ENCODE results near the gene ARHGEF40.

ARHGEF40 gene

DNA sequence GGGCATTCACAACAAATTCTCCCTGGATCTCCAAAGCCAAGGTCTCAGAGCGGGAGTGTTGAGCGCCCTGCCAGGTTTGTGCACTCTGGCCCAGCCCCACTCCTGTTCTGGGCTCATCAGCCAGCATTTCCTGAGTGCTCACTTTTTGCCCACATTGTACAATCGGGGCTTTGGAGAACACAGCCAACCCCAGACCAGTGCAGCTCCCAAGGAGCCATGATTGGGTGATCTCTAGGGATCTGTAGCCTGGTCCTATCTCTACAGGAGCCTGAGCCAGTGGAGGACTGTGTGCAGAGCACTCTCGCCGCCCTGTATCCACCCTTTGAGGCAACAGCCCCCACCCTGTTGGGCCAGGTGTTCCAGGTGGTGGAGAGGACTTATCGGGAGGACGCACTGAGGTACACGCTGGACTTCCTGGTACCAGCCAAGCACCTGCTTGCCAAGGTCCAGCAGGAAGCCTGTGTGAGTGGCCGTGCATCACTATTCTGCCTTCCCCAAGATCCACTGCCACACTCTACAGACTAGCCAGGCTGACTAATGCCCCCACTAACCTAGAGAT lies 2.8 kb downstream of the ARHGEF40 start:
- TF ChIP-seq MYC (IDR thresholded peaks at IDR 0.05; ENCODE audit: low read depth, low read length) = no peak
- no peak for TF ChIP-seq POLR2A (IDR thresholded peaks at IDR 0.05; ENCODE audit: extremely low read depth, insufficient read length)
- TF ChIP-seq, protein P1, sequence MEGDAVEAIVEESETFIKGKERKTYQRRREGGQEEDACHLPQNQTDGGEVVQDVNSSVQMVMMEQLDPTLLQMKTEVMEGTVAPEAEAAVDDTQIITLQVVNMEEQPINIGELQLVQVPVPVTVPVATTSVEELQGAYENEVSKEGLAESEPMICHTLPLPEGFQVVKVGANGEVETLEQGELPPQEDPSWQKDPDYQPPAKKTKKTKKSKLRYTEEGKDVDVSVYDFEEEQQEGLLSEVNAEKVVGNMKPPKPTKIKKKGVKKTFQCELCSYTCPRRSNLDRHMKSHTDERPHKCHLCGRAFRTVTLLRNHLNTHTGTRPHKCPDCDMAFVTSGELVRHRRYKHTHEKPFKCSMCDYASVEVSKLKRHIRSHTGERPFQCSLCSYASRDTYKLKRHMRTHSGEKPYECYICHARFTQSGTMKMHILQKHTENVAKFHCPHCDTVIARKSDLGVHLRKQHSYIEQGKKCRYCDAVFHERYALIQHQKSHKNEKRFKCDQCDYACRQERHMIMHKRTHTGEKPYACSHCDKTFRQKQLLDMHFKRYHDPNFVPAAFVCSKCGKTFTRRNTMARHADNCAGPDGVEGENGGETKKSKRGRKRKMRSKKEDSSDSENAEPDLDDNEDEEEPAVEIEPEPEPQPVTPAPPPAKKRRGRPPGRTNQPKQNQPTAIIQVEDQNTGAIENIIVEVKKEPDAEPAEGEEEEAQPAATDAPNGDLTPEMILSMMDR (IDR thresholded peaks at IDR 0.05; ENCODE audit: low read depth, low read length) = no peak
- TF ChIP-seq, protein P2, sequence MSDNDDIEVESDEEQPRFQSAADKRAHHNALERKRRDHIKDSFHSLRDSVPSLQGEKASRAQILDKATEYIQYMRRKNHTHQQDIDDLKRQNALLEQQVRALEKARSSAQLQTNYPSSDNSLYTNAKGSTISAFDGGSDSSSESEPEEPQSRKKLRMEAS (IDR thresholded peaks at IDR 0.05; ENCODE audit: low read depth, low read length) = no peak
- H3K4me3 ChIP-seq (ENCODE audit: low read depth, low read length) = peak overlapping the region; percentile 37
- DNase-seq (ENCODE audit: low read depth) = no peak

DNA sequence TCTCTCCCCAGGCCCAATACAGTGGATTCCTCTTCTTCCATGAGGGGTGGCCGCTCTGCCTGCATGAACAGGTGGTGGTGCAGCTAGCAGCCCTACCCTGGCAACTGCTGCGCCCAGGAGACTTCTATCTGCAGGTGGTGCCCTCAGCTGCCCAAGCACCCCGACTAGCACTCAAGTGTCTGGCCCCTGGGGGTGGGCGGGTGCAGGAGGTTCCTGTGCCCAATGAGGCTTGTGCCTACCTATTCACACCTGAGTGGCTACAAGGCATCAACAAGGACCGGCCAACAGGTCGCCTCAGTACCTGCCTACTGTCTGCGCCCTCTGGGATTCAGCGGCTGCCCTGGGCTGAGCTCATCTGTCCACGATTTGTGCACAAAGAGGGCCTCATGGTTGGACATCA lies 3.8 kb downstream of the ARHGEF40 start:
- no peak for DNase-seq (ENCODE audit: low read depth)
- TF ChIP-seq MYC (IDR thresholded peaks at IDR 0.05; ENCODE audit: low read depth, low read length) (no peak), POLR2A (IDR thresholded peaks at IDR 0.05; ENCODE audit: extremely low read depth, insufficient read length) (no peak)
- TF ChIP-seq, protein P1 (IDR thresholded peaks at IDR 0.05; ENCODE audit: low read depth, low read length) = no peak
- TF ChIP-seq, protein P2 (IDR thresholded peaks at IDR 0.05; ENCODE audit: low read depth, low read length) = no peak
- no peak overlapping the region for H3K4me3 ChIP-seq (ENCODE audit: low read depth, low read length)

DNA sequence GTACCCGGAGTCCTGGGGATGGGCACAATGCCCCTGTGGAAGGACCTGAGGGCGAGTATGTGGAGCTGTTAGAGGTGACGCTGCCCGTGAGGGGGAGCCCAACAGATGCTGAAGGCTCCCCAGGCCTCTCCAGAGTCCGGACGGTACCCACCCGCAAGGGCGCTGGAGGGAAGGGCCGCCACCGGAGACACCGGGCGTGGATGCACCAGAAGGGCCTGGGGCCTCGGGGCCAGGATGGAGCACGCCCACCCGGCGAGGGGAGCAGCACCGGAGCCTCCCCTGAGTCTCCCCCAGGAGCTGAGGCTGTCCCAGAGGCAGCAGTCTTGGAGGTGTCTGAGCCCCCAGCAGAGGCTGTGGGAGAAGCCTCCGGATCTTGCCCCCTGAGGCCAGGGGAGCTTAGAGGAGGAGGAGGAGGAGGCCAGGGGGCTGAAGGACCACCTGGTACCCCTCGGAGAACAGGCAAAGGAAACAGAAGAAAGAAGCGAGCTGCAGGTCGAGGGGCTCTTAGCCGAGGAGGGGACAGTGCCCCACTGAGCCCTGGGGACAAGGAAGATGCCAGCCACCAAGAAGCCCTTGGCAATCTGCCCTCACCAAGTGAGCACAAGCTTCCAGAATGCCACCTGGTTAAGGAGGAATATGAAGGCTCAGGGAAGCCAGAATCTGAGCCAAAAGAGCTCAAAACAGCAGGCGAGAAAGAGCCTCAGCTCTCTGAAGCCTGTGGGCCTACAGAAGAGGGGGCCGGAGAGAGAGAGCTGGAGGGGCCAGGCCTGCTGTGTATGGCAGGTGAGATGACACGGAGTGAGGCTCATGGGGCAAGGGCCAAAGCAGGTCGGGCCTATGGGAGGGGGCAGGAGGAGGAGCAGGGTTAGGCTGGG lies 4.5 kb downstream of the ARHGEF40 start:
- DNase-seq (ENCODE audit: low read depth) = no peak
- H3K4me3 ChIP-seq (ENCODE audit: low read depth, low read length) = no peak overlapping the region
- no peak for TF ChIP-seq POLR2A (IDR thresholded peaks at IDR 0.05; ENCODE audit: extremely low read depth, insufficient read length)
- TF ChIP-seq, protein P1 (IDR thresholded peaks at IDR 0.05; ENCODE audit: low read depth, low read length) = no peak
- TF ChIP-seq MYC (IDR thresholded peaks at IDR 0.05; ENCODE audit: low read depth, low read length) = no peak
- TF ChIP-seq, protein P2 (IDR thresholded peaks at IDR 0.05; ENCODE audit: low read depth, low read length) = no peak

DNA sequence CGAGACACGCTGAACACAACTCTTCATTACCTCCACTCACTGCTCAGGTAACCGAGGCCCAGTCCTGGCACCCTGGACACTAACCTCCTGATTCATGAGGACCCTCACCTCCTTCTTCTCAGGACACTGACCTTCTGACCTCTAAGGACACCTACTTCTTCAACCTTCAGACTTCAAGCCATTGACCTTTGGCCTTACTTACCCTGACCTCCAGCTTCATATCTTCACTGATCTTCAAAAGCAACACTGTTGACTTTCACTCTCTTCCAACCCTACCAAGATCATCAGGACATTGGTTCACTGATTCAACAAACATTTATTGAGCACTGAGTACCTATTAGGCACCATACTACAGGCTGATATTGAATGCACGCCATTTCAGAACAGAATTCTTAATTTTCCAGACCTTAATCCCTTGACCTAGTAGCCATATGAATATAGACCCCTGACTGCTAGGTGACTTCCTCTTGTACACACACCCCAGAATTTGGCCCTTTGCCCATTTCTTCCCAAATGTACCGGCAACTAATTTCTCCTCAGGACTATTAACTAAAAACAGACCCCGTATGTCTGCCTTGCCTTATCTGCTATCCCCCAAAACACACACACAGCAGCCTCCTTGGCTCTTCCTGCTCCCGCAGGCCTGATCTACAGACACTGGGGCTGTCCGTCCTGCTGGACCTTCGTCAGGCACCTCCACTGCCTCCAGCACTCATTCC lies 5.8 kb downstream of the ARHGEF40 start:
- TF ChIP-seq POLR2A (IDR thresholded peaks at IDR 0.05; ENCODE audit: extremely low read depth, insufficient read length) (no peak), MYC (IDR thresholded peaks at IDR 0.05; ENCODE audit: low read depth, low read length) (no peak)
- TF ChIP-seq, protein P2 (IDR thresholded peaks at IDR 0.05; ENCODE audit: low read depth, low read length) = no peak
- TF ChIP-seq, protein P1 (IDR thresholded peaks at IDR 0.05; ENCODE audit: low read depth, low read length) = no peak

DNA sequence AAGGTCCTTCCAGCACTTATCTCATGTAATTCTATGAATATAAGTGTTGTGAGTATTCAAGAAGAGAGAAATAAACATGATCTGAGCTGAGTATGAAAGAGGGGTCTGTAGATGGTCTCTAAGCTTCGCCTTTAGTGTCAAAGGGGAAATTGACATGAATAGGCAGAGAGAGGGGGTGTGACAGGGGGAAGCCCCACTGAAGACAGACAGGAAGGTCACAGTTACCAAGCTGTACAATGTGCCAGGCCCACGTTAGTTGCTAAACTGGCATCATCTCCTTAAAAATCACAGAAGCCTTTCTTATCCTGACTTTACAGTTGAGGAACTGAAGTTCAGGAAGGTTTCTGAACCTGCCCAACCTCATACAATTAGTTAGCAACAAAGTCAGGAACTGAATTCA lies 7.6 kb downstream of the ARHGEF40 start:
- no peak overlapping the region for H3K4me3 ChIP-seq (ENCODE audit: low read depth, low read length)
- TF ChIP-seq, protein P1 (IDR thresholded peaks at IDR 0.05; ENCODE audit: low read depth, low read length) = no peak
- TF ChIP-seq, protein P2 (IDR thresholded peaks at IDR 0.05; ENCODE audit: low read depth, low read length) = no peak
- TF ChIP-seq MYC (IDR thresholded peaks at IDR 0.05; ENCODE audit: low read depth, low read length) = no peak
- no peak for TF ChIP-seq POLR2A (IDR thresholded peaks at IDR 0.05; ENCODE audit: extremely low read depth, insufficient read length)
- DNase-seq (ENCODE audit: low read depth) = no peak

More for the DNA sequence above, 5.8 kb downstream of the ARHGEF40 start:
- DNase-seq (ENCODE audit: low read depth) = no peak
- no peak overlapping the region for H3K4me3 ChIP-seq (ENCODE audit: low read depth, low read length)
